ENCODE measurements around the gene CABCOCO1. TPM values are rescaled to one million over a fixed set of nuclear protein-coding genes. Genes with fewer than 3 reads are reported as not detected.

The CABCOCO1 gene
- total and polyA plus RNA-seq, 8 donors = 0.19 to 2.7 (median 0.31) TPM; not detected in 4

GRCh38 chr10:61787170-61787569 is 124.4 kb downstream of the CABCOCO1 start:
- Histone ChIP-seq H3K36me3 (no peaks in the 10 kb centered on the region), H3K4me3 (no peak overlapping the region), H3K4me1 (no peaks in the 10 kb centered on the region), H3K27ac (no peak overlapping the region), H3K27me3 (no peaks in the 10 kb centered on the region), H3K9me3 (no peaks in the 10 kb centered on the region)
- ATAC-seq = no peak
- FAIRE-seq = no peak
- 58 to 59% methylated on average over 3 of the region's 3 CpGs for WGBS, 2 donors
- DNase-seq = no peak
- no peak for TF ChIP-seq CTCF (IDR thresholded peaks at IDR 0.05)
- intact Hi-C loops (cut with DNase I) = no loop called here

DNA sequence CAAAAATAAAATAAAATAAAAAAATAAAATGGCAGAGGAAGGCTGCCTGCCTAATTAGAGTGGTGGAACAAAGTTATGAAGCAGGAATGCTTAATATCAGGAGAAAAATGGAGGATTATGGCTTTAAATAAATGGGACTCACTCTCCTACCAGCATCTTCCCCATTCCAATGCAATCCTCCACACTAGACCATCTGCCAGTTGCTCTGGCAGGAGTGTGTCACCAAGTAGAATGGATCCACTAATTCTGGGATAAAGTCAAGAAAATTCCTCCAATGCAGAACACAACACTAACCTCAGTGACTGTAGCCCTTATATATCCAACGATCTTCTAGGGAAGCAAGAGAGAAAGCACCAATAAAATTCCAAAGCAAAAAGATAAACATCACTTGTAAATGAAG is 126.3 kb downstream of the CABCOCO1 start:
- DNase-seq (no peak), ATAC-seq (no peak), FAIRE-seq (no peak)
- Histone ChIP-seq H3K36me3 (no peaks in the 10 kb centered on the region), H3K9me3 (no peaks in the 10 kb centered on the region), H3K4me3 (no peak overlapping the region), H3K27me3 (no peaks in the 10 kb centered on the region), H3K4me1 (no peaks in the 10 kb centered on the region), H3K27ac (no peak overlapping the region)
- intact Hi-C loops (cut with DNase I) = no loop called here
- TF ChIP-seq CTCF (IDR thresholded peaks at IDR 0.05) = no peak
- WGBS, 2 donors = 75 to 89% methylated on average over 1 of the region's 1 CpG

GRCh38 chr10:61791216-61791615 is 128.5 kb downstream of the CABCOCO1 start:
- intact Hi-C loops (cut with DNase I) = no loop called here
- FAIRE-seq (no peak), DNase-seq (no peak), ATAC-seq (no peak)
- no peak overlapping the region for H3K4me3 ChIP-seq
- H3K27ac ChIP-seq = no peak overlapping the region
- no peaks in the 10 kb centered on the region for H3K27me3 ChIP-seq
- 62 to 64% methylated on average over 2 of the region's 2 CpGs for WGBS, 2 donors
- H3K4me1 ChIP-seq = no peaks in the 10 kb centered on the region
- no peak for TF ChIP-seq CTCF (IDR thresholded peaks at IDR 0.05)
- no peaks in the 10 kb centered on the region for H3K9me3 ChIP-seq
- H3K36me3 ChIP-seq = no peaks in the 10 kb centered on the region

- Histone ChIP-seq H3K36me3 (no peaks in the 10 kb centered on the region), H3K4me1 (no peaks in the 10 kb centered on the region), H3K27ac (no peak overlapping the region), H3K27me3 (no peaks in the 10 kb centered on the region), H3K4me3 (no peak overlapping the region), H3K9me3 (no peaks in the 10 kb centered on the region)
- WGBS, 2 donors = 96 to 100% methylated on average over 1 of the region's 1 CpG
- TF ChIP-seq CTCF (IDR thresholded peaks at IDR 0.05) = no peak
- no peak for FAIRE-seq
- DNase-seq = no peak
- intact Hi-C loops (cut with DNase I) = no loop called here
- ATAC-seq = no peak
These were observed 129.5 kb downstream of the CABCOCO1 start for GRCh38 chr10:61792097-61792716.

- intact Hi-C loops (cut with DNase I) = no loop called here
- Histone ChIP-seq H3K36me3 (no peaks in the 10 kb centered on the region), H3K4me3 (no peak overlapping the region), H3K9me3 (no peaks in the 10 kb centered on the region), H3K4me1 (no peaks in the 10 kb centered on the region), H3K27me3 (no peaks in the 10 kb centered on the region), H3K27ac (no peak overlapping the region)
- no peak for DNase-seq
- TF ChIP-seq CTCF (IDR thresholded peaks at IDR 0.05) = no peak
- ATAC-seq = peak in 2 of 4 donors; percentile 36 to 61
- 90 to 93% methylated on average over 1 of the region's 1 CpG for WGBS, 2 donors
- no peak for FAIRE-seq
These were observed 130.2 kb downstream of the CABCOCO1 start for GRCh38 chr10:61792921-61793320.

All from pancreas (tissue), 10 donors.